ENCODE results near the gene FAM210B.

Gene FAM210B

DNA sequence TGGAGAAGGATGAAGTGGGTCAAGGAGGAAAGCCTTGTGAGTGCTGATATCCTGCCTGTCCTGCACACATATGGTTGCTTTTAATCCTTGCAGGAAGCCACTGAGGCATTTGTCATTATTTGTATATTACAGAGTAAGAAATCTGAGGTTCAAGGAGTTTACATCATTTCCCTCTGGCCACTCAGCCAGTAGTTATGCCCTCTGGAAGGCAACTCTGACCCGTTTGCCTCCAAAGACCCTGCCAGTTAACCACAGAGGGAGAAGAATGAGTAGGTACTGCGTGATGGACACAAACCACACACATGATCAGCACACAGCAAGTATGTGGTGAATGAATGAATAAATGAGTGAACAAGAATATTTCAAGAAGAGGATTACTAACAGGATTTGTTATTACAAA is 7.9 kb upstream of the FAM210B start:
- Histone ChIP-seq H3K9me3 (ENCODE audit: control insufficient read depth, insufficient read depth, low read length) (no peaks in the 10 kb centered on the region), H3K4me1 (ENCODE audit: insufficient read depth, low read length) (peaks cover 13% of the 10 kb centered on the region), H3K36me3 (ENCODE audit: insufficient read depth, low read length) (no peaks in the 10 kb centered on the region), H3K9ac (ENCODE audit: low read depth, low read length) (no peak overlapping the region)

GRCh38 chr20:56352345-56353055 is 6.3 kb upstream of the FAM210B start:
- Histone ChIP-seq H3K4me1 (ENCODE audit: insufficient read depth, low read length) (peaks cover 13% of the 10 kb centered on the region), H3K36me3 (ENCODE audit: insufficient read depth, low read length) (no peaks in the 10 kb centered on the region), H3K9me3 (ENCODE audit: control insufficient read depth, insufficient read depth, low read length) (no peaks in the 10 kb centered on the region), H3K9ac (ENCODE audit: low read depth, low read length) (no peak overlapping the region)

DNA sequence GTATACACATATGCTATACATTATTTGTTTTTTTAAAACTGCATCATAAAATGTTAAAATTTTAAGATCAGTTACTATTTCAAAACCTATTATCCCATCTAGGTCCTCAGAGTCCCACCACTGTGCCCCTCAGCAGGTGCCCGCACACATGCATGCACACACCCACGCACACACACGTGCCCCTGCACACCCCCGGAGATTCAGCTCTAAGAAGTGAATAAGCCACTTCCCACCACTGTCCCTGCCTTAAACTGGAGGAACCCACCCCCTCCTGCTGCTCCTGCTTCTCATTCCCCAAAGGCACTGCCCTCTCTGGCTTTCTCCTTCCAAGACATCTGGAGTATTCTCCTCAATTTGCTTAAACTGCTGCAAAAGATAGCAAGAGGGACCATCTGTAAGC is 5.4 kb upstream of the FAM210B start:
- H3K9ac ChIP-seq (ENCODE audit: low read depth, low read length) = no peak overlapping the region
- no peaks in the 10 kb centered on the region for H3K9me3 ChIP-seq (ENCODE audit: control insufficient read depth, insufficient read depth, low read length)
- no peaks in the 10 kb centered on the region for H3K36me3 ChIP-seq (ENCODE audit: insufficient read depth, low read length)
- peaks cover 7% of the 10 kb centered on the region for H3K4me1 ChIP-seq (ENCODE audit: insufficient read depth, low read length)

DNA sequence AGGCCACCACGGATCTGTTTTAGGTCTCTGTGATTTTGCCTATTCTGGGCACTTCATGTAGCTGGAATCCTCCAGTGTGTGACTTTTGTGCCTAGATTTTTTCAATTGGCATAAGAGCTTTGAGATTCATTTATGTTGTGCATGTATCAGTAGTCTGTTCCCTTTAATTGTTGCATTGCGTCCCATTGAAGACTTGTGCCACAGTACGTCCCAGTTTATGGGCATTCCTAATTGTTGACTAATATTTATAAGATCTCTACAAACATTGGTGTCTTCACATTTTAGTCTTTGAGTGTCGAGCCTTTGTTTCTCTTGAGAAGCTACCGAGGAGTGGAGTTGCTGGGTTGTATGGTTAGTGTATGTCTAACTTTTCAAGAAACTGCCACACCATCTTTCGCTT is 704 bp upstream of the FAM210B start:
- Histone ChIP-seq H3K9me3 (ENCODE audit: control insufficient read depth, insufficient read depth, low read length) (no peaks in the 10 kb centered on the region), H3K36me3 (ENCODE audit: insufficient read depth, low read length) (no peaks in the 10 kb centered on the region), H3K4me1 (ENCODE audit: insufficient read depth, low read length) (peaks cover 12% of the 10 kb centered on the region), H3K9ac (ENCODE audit: low read depth, low read length) (peak overlapping the region; percentile 20; the same call in 1 of the 2 replicates)

- H3K4me1 ChIP-seq (ENCODE audit: insufficient read depth, low read length) = peaks cover 12% of the 10 kb centered on the region
- no peaks in the 10 kb centered on the region for H3K36me3 ChIP-seq (ENCODE audit: insufficient read depth, low read length)
- peak overlapping the region; percentile 95 for H3K9ac ChIP-seq (ENCODE audit: low read depth, low read length)
- no peaks in the 10 kb centered on the region for H3K9me3 ChIP-seq (ENCODE audit: control insufficient read depth, insufficient read depth, low read length)
Measured at GRCh38 chr20:56359212-56360132, 698 bp downstream of the FAM210B start.

GRCh38 chr20:56360133-56360907 is 1.5 kb downstream of the FAM210B start:
- no peaks in the 10 kb centered on the region for H3K36me3 ChIP-seq (ENCODE audit: insufficient read depth, low read length)
- H3K4me1 ChIP-seq (ENCODE audit: insufficient read depth, low read length) = peaks cover 12% of the 10 kb centered on the region
- peak overlapping the region; percentile 95; the same call in 1 of the 2 replicates for H3K9ac ChIP-seq (ENCODE audit: low read depth, low read length)

GRCh38 chr20:56360908-56361205 is 2.1 kb downstream of the FAM210B start:
- peaks cover 12% of the 10 kb centered on the region for H3K4me1 ChIP-seq (ENCODE audit: insufficient read depth, low read length)
- no peaks in the 10 kb centered on the region for H3K9me3 ChIP-seq (ENCODE audit: control insufficient read depth, insufficient read depth, low read length)
- H3K9ac ChIP-seq (ENCODE audit: low read depth, low read length) = no peak overlapping the region
- no peaks in the 10 kb centered on the region for H3K36me3 ChIP-seq (ENCODE audit: insufficient read depth, low read length)

More at GRCh38 chr20:56360133-56360907, 1.5 kb downstream of the FAM210B start:
- H3K9me3 ChIP-seq (ENCODE audit: control insufficient read depth, insufficient read depth, low read length) = no peaks in the 10 kb centered on the region

DNA sequence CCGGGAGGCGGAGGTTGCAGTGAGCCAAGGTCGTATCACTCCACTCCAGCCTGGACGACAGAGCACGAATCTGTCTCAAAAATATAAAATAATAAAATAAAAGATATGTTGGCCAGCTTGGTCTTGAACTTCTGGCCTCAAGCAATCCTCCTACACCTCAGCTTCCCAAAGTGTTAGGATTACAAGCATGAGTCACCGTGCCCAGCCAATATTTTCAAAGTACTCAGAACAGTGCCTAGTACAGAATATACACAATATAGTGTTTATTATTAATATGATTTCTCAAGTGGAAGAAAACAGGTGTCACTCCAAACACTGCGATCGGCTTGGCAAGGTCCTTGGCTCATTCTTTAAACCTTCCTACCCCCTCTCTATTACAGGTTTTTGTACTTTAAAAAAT is 3.1 kb downstream of the FAM210B start:
- peaks cover 12% of the 10 kb centered on the region for H3K4me1 ChIP-seq (ENCODE audit: insufficient read depth, low read length)
- no peaks in the 10 kb centered on the region for H3K9me3 ChIP-seq (ENCODE audit: control insufficient read depth, insufficient read depth, low read length)
- no peak overlapping the region for H3K9ac ChIP-seq (ENCODE audit: low read depth, low read length)
- no peaks in the 10 kb centered on the region for H3K36me3 ChIP-seq (ENCODE audit: insufficient read depth, low read length)

GRCh38 chr20:56362833-56363413 is 4.1 kb downstream of the FAM210B start:
- no peaks in the 10 kb centered on the region for H3K36me3 ChIP-seq (ENCODE audit: insufficient read depth, low read length)
- no peak overlapping the region for H3K9ac ChIP-seq (ENCODE audit: low read depth, low read length)
- no peaks in the 10 kb centered on the region for H3K9me3 ChIP-seq (ENCODE audit: control insufficient read depth, insufficient read depth, low read length)
- H3K4me1 ChIP-seq (ENCODE audit: insufficient read depth, low read length) = peaks cover 12% of the 10 kb centered on the region

- H3K4me1 ChIP-seq (ENCODE audit: insufficient read depth, low read length) = peaks cover 12% of the 10 kb centered on the region
- no peaks in the 10 kb centered on the region for H3K36me3 ChIP-seq (ENCODE audit: insufficient read depth, low read length)
- H3K9ac ChIP-seq (ENCODE audit: low read depth, low read length) = no peak overlapping the region
- no peaks in the 10 kb centered on the region for H3K9me3 ChIP-seq (ENCODE audit: control insufficient read depth, insufficient read depth, low read length)
Measured at GRCh38 chr20:56363491-56363890, 4.7 kb downstream of the FAM210B start.

DNA sequence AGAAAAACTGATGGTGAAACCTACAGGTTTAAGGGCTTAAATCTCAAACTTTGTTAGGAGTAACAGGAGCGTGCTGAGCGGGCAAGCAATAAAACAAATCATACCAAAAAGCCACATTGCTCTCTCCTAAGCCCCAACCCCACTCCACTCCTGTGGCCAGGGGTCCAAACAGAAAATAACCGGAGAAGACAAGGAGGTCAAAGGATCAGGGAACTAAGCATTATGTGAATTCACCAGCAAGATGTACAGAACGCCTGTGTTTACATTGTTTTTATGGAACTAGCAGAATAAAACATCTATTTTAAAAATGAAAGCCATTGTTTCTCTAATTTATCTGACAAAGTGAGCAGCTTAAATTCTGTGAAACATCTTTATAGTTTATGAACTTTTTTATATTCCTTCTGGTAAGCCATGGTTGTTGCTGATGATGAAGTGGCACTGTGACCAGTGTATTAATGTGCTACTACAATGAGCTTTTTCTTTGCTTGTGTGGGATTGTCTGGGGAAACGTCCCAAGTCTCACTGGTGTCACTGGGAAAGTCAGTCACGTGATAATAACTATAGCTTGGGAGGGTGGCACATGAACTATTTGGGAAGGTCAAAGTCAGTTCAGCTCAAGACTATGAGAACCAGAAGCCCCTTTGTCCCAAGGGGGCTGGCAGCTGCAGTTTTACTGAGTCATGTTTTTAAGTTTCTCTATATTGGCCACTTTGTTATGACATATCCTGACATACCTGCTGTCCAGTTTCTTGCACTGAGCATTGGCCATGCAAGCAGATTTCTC is 9.8 kb downstream of the FAM210B start:
- peaks cover 13% of the 10 kb centered on the region; the same call in 1 of the 2 replicates for H3K36me3 ChIP-seq (ENCODE audit: insufficient read depth, low read length)
- no peaks in the 10 kb centered on the region for H3K4me1 ChIP-seq (ENCODE audit: insufficient read depth, low read length)
- H3K9ac ChIP-seq (ENCODE audit: low read depth, low read length) = no peak overlapping the region
- H3K9me3 ChIP-seq (ENCODE audit: control insufficient read depth, insufficient read depth, low read length) = no peaks in the 10 kb centered on the region

GRCh38 chr20:56369179-56369578 is 10.4 kb downstream of the FAM210B start:
- Histone ChIP-seq H3K9me3 (ENCODE audit: control insufficient read depth, insufficient read depth, low read length) (no peaks in the 10 kb centered on the region), H3K36me3 (ENCODE audit: insufficient read depth, low read length) (peaks cover 16% of the 10 kb centered on the region), H3K4me1 (ENCODE audit: insufficient read depth, low read length) (no peaks in the 10 kb centered on the region), H3K9ac (ENCODE audit: low read depth, low read length) (no peak overlapping the region)

DNA sequence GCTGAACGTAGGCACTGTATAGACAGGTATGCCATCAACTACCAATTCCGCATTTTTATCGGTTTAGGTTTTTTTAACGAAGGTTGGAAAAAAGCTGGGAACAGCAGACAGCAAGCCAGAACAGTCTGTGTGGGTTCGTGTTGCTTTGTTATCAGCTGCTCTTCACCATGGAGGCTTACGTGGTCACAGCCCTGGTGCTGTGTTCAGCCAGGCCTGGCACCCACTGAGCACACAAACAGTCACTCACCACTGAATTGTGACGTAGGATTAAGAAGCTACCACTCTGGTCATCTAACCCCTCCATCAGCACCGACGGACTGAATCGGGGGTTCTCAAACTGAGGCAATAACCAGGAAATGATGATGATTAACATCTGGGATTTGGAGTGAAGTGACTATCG is 13.2 kb downstream of the FAM210B start:
- Histone ChIP-seq H3K9me3 (ENCODE audit: control insufficient read depth, insufficient read depth, low read length) (no peaks in the 10 kb centered on the region), H3K9ac (ENCODE audit: low read depth, low read length) (no peak overlapping the region), H3K4me1 (ENCODE audit: insufficient read depth, low read length) (no peaks in the 10 kb centered on the region), H3K36me3 (ENCODE audit: insufficient read depth, low read length) (peaks cover 20% of the 10 kb centered on the region)

All from ES-I3 (cell line).